HepG2 (cell line): ENCODE results near the gene GMNN. TPM values are rescaled to one million over a fixed set of nuclear protein-coding genes. Genes with fewer than 3 reads are reported as not detected.

Experiments used
- ATAC-seq: fragments of 200-7000 bp; cut with Tn5 transposase; 3 replicates; pipeline ENCODE4 v1.9.1; 2020; ENCODE audit warnings: mild to moderate bottlenecking, moderate library complexity
- BruUV-seq: library from RNA; stranded (reverse); fragments of 400-500 nt; replicated peaks from 2 replicates; lab custom pipeline; 2021; lab: Mats Ljungman, UMichigan
- CTCF ChIA-PET: fragments of 300-600 bp; formaldehyde crosslinking; extraction: SDS; loops from one replicate; lab custom pipeline; 2021; ENCODE audit warnings: low total read pairs, inconsistent platforms, low intra/inter-chr PET ratio; lab: Yijun Ruan, JAX
- POLR2A ChIA-PET: fragments of 350-600 bp; sonication (Branson Sonifier 250); formaldehyde crosslinking; loops from one replicate; lab custom pipeline; 2020; ENCODE audit warnings: antibody characterized with exemption, inconsistent platforms; lab: Yijun Ruan, JAX
- DNase-seq: peaks from one replicate; pipeline ENCODE4 v3.0.0-alpha.2; 2015; ENCODE audit warnings: low spot score
- FAIRE-seq: peaks from 3 replicates; lab custom pipeline; 2011; peaks lifted over from hg19 to GRCh38; lab: Jason Lieb, UNC
- H2AFZ ChIP-seq: one replicate; pipeline ENCODE4 v1.6.1; 2011; ENCODE audit warnings: low read length, inconsistent platforms
- H3K27ac ChIP-seq: fragments of 300-600 bp; 3 replicates; pipeline ENCODE4 v1.8.0; 2011; ENCODE audit warnings: mixed run types, mild to moderate bottlenecking, mixed read lengths, low read length, inconsistent platforms; ENCODE audit not compliant: insufficient read depth; ENCODE audit errors: extremely low read length
- H3K27me3 ChIP-seq, 2 experiments: fragments of 200-600 bp in 1 of 2; 2 replicates in 1 of 2; 3 replicates in 1 of 2; pipeline versions ENCODE4 v1.6.0 to v1.8.0; 2011; ENCODE audit warnings: low read length in 2 of 2, mild to moderate bottlenecking in 2 of 2, moderate library complexity in 2 of 2, inconsistent platforms in 1 of 2; ENCODE audit not compliant: insufficient read depth in 2 of 2, control insufficient read depth in 1 of 2
- H3K36me3 ChIP-seq, 2 experiments: fragments of 200-600 bp in 1 of 2; replicated peaks in 1 of 2; 2 replicates in 1 of 2; 3 replicates in 1 of 2; pipeline versions ENCODE4 v1.5.1 to v1.8.0; 2011; ENCODE audit warnings: low read length in 2 of 2, inconsistent platforms in 1 of 2; ENCODE audit not compliant: insufficient read depth in 2 of 2, control insufficient read depth in 1 of 2
- H3K4me1 ChIP-seq: 2 replicates; pipeline ENCODE4 v1.5.1; 2012; ENCODE audit warnings: low read length, inconsistent platforms; ENCODE audit not compliant: insufficient read depth
- H3K4me2 ChIP-seq: 2 replicates; pipeline ENCODE4 v1.6.0; 2011; ENCODE audit warnings: low read depth, low read length, inconsistent platforms
- H3K4me3 ChIP-seq, 3 experiments: fragments of 200-600 bp in 1 of 3; sonication (generic), shearing (Covaris generic) in 1 of 3; replicated peaks in 1 of 3; 2 replicates each; pipeline ENCODE4 v1.5.1; 2011 to 2016; ENCODE audit warnings: low read length in 3 of 3, inconsistent platforms in 2 of 3, low read depth in 2 of 3, mild to moderate bottlenecking in 2 of 3, control low read depth in 1 of 3, mixed read lengths in 1 of 3; ENCODE audit not compliant: insufficient read depth in 1 of 3
- H3K79me2 ChIP-seq: one replicate; pipeline ENCODE4 v1.6.1; 2011; ENCODE audit warnings: low read length, inconsistent platforms; ENCODE audit not compliant: insufficient read depth
- H3K9ac ChIP-seq: 2 replicates; pipeline ENCODE4 v1.6.0; 2011; ENCODE audit warnings: mild to moderate bottlenecking, low read depth, low read length, inconsistent platforms; ENCODE audit not compliant: insufficient read depth
- H3K9me3 ChIP-seq: 2 replicates; pipeline ENCODE4 v1.5.1; 2012; ENCODE audit warnings: mild to moderate bottlenecking, low read length
- H4K20me1 ChIP-seq: 2 replicates; pipeline ENCODE4 v1.6.0; 2011; ENCODE audit warnings: inconsistent platforms, mild to moderate bottlenecking, low read length, moderate library complexity; ENCODE audit not compliant: insufficient read depth
- AGO2 ChIP-seq: fragments of 200-400 bp; formaldehyde crosslinking; optimal IDR thresholded peaks from 2 replicates; pipeline ENCODE3; 2017; ENCODE audit warnings: mild to moderate bottlenecking, low read depth, low read length, moderate library complexity
- CREM ChIP-seq, 2 experiments: sonication (generic) in 1 of 2; formaldehyde crosslinking in 1 of 2; IDR thresholded peaks; 2 replicates each; pipeline versions ENCODE4 v1.4.0 to v1.6.1; 2016 to 2020; ENCODE audit warnings: antibody characterized with exemption in 1 of 2, mild to moderate bottlenecking in 1 of 2, missing genetic modification reagents in 1 of 2
- DNMT3B ChIP-seq: conservative IDR thresholded peaks from 2 replicates; pipeline ENCODE4 v1.6.1; 2016; ENCODE audit warnings: missing biosample characterization, control low read depth
- FOXA3 ChIP-seq: IDR thresholded peaks from 2 replicates; pipeline ENCODE4 v1.6.1; 2016; ENCODE audit warnings: missing genetic modification reagents, missing compliant biosample characterization
- GABPA ChIP-seq, 2 experiments: IDR thresholded peaks; 2 replicates each; pipeline ENCODE4 v1.6.1; 2011 to 2016; ENCODE audit warnings: low read depth in 2 of 2, low read length in 1 of 2, missing biosample characterization in 1 of 2, missing genetic modification characterization in 1 of 2
- IRX3 ChIP-seq: sonication (generic); formaldehyde crosslinking; IDR thresholded peaks from 2 replicates; pipeline ENCODE4 v1.8.1; 2023; ENCODE audit warnings: mild to moderate bottlenecking, low read depth, missing genetic modification reagents, borderline replicate concordance
- MTF2 ChIP-seq: sonication (generic); formaldehyde crosslinking; IDR thresholded peaks from 2 replicates; pipeline ENCODE4 v1.5.0; 2020; ENCODE audit warnings: missing genetic modification reagents, borderline replicate concordance
- PHF21A ChIP-seq: sonication (generic); formaldehyde crosslinking; IDR thresholded peaks from 2 replicates; pipeline ENCODE4 v1.5.0; 2020; ENCODE audit warnings: mild to moderate bottlenecking, missing genetic modification reagents
- ZFP90 ChIP-seq: sonication (generic); formaldehyde crosslinking; IDR thresholded peaks from 2 replicates; pipeline ENCODE4 v1.8.0; 2022; ENCODE audit warnings: missing genetic modification reagents, mild to moderate bottlenecking, inconsistent platforms, borderline replicate concordance
- ZNF12 ChIP-seq: sonication (generic); formaldehyde crosslinking; IDR thresholded peaks from 2 replicates; pipeline ENCODE4 v1.5.0; 2020; ENCODE audit warnings: missing genetic modification reagents
- WGBS: methylation state at CpG from one replicate; pipeline ENCODE4 v1.1.6; 2017; ENCODE audit warnings: low lambda C conversion rate; 5-methylcytosine and 5-hydroxymethylcytosine counted together
- in situ Hi-C: cut with HindIII; loops from 2 replicates; pipeline ENCODE4 v1.10.0; 2017; ENCODE audit warnings: low pct_unique_long_range_greater_than_20kb; ENCODE audit not compliant: extremely low pct_ligation_motif_present
- intact Hi-C: fragments of 100-400 bp; cut with micrococcal nuclease; formaldehyde crosslinking; loops from one replicate; pipeline ENCODE4 v1.10.0; 2022; ENCODE audit not compliant: unreplicated experiment
- polyA plus RNA-seq, 8 experiments: library from polyadenylated mRNA; depleted of rRNA in 3 of 8; stranded (reverse) in 7 of 8; unstranded in 1 of 8; fragments of >200 nt; fragmentation: Illumina TruSeq in 4 of 8; extraction: Trizol in 4 of 8; gene quantifications; 2 replicates each; pipeline versions ENCODE4 v1.2.1 to v1.2.3, GENCODE V29; 2011 to 2016; ENCODE audit warnings: low read depth in 4 of 8, missing spikeins in 1 of 8, mixed read lengths in 1 of 8; ENCODE audit not compliant: insufficient read depth in 1 of 8
- total RNA-seq, 5 experiments: library from RNA; depleted of rRNA; stranded (reverse); fragments of >200 nt; fragmentation: Illumina TruSeq; extraction: Trizol; gene quantifications; 2 replicates each; pipeline ENCODE4 v1.2.3, GENCODE V29; 2016; ENCODE audit warnings: low read depth in 1 of 5
- TF ChIP-seq, protein P1 (sequence below): sonication (generic); formaldehyde crosslinking; IDR thresholded peaks from 2 replicates; pipeline ENCODE4 v1.4.0; 2020; ENCODE audit warnings: mild to moderate bottlenecking, missing genetic modification reagents
- TF ChIP-seq, protein P2 (sequence below): sonication (generic); formaldehyde crosslinking; IDR thresholded peaks from 2 replicates; pipeline ENCODE4 v1.5.1; 2020; ENCODE audit warnings: mild to moderate bottlenecking, moderate library complexity, missing genetic modification reagents

GMNN gene
- total and polyA plus RNA-seq, 2 of the 13 experiments (the other 11 are each of a cell fraction or from before 2014, with no cell fraction given): 61.8 to 154 TPM

DNA sequence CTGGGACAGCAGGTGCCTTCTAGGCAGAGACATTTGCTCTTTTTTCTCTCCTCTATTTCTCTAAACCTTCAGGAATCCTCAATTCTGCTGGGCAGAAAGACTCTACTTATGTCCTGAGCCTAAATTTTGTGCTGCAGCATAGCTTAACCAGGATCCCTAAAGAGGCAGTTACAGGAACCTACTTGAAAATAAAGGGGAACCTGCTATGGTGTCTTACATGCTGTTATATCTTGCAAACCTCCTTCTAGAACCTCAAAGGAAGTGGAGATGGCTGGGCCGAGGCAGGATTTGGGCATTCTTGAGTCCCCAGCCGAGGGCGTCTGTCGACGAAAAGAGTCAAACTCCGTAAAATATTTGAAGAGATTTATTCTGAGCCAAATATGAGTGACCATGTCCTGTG is 17.1 kb upstream of the GMNN start:
- ChIA-PET POLR2A (no interaction called here), CTCF (no interaction called here)
- no peak overlapping the region for H3K4me3 ChIP-seq
- no peaks in the 10 kb centered on the region for H3K9me3 ChIP-seq
- FAIRE-seq (no peak), ATAC-seq (no peak), DNase-seq (no peak)
- no peak overlapping the region for H3K4me2 ChIP-seq
- BruUV-seq: no TSS peak
- no peak overlapping the region for H3K9ac ChIP-seq
- intact Hi-C loops (no loop called here), in situ Hi-C loops (no loop called here)
- H3K27me3 ChIP-seq: no peaks in the 10 kb centered on the region
- no peak overlapping the region for H3K27ac ChIP-seq
- WGBS: 87% methylated on average over 6 of the region's 6 CpGs
- no peaks in the 10 kb centered on the region for H3K36me3 ChIP-seq
- TF ChIP-seq, protein P1, sequence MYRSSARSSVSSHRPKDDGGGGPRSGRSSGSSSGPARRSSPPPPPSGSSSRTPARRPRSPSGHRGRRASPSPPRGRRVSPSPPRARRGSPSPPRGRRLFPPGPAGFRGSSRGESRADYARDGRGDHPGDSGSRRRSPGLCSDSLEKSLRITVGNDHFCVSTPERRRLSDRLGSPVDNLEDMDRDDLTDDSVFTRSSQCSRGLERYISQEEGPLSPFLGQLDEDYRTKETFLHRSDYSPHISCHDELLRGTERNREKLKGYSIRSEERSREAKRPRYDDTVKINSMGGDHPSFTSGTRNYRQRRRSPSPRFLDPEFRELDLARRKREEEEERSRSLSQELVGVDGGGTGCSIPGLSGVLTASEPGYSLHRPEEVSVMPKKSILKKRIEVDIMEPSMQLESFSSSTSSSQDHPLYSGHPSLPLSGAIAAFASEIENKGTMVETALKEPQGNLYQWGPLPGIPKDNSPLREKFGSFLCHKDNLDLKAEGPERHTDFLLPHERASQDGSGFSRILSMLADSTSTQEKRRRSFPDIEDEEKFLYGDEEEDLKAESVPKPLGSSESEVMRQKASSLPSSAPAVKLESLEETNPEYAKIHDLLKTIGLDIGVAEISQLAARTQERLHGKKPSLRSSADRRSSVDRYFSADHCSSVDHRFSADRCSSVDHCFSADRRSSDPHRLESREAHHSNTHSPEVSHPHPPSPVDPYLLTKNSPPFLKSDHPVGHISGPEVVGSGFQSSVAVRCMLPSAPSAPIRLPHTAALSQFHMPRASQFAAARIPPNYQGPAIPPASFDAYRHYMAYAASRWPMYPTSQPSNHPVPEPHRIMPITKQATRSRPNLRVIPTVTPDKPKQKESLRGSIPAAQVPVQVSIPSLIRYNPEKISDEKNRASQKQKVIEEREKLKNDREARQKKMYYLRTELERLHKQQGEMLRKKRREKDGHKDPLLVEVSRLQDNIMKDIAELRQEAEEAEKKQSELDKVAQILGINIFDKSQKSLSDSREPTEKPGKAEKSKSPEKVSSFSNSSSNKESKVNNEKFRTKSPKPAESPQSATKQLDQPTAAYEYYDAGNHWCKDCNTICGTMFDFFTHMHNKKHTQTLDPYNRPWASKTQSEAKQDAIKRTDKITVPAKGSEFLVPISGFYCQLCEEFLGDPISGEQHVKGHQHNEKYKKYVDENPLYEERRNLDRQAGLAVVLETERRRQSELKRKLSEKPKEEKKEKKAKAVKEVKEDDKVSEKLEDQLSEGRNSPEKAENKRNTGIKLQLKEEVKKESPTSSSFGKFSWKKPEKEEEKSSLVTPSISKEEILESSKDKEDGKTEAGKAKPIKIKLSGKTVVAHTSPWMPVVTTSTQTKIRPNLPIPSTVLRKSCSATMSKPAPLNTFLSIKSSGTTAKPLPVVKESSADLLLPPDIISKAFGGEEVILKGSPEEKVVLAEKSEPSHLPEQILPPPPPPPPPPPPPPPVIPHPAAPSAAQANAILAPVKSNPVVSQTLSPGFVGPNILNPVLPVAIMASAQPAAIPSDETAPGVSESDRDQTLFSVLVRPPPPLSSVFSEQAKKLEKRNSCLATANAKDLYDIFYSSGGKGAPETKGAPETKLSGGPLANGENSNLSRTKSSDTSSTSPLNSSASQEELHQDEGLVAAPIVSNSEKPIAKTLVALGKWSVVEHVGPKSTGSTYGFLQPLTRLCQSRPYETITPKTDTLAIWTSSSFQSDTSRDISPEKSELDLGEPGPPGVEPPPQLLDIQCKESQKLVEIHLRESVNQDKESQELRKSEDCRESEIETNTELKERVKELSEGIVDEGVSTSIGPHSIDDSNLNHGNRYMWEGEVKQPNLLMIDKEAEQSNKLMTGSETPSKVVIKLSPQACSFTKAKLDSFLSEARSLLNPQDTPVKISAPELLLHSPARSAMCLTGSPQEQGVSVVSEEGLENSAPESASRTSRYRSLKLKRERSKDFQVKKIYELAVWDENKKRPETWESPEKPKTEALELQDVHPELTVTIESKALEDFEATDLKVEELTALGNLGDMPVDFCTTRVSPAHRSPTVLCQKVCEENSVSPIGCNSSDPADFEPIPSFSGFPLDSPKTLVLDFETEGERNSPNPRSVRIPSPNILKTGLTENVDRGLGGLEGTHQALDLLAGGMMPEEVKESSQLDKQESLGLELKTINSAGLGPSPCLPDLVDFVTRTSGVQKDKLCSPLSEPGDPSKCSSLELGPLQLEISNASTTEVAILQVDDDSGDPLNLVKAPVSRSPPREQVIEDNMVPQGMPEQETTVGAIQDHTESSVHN (CRISPR knock-in tag): no peak
- TF ChIP-seq AGO2: no peak
- TF ChIP-seq DNMT3B (CRISPR knock-in tag): no peak
- TF ChIP-seq GABPA (IDR thresholded peaks at IDR 0.05; ENCODE audit: low read depth, low read length): no peak
- no peak for TF ChIP-seq GABPA (CRISPR knock-in tag; IDR thresholded peaks at IDR 0.05; ENCODE audit: low read depth)
- no peak for TF ChIP-seq IRX3 (CRISPR knock-in tag)
- TF ChIP-seq, protein P2, sequence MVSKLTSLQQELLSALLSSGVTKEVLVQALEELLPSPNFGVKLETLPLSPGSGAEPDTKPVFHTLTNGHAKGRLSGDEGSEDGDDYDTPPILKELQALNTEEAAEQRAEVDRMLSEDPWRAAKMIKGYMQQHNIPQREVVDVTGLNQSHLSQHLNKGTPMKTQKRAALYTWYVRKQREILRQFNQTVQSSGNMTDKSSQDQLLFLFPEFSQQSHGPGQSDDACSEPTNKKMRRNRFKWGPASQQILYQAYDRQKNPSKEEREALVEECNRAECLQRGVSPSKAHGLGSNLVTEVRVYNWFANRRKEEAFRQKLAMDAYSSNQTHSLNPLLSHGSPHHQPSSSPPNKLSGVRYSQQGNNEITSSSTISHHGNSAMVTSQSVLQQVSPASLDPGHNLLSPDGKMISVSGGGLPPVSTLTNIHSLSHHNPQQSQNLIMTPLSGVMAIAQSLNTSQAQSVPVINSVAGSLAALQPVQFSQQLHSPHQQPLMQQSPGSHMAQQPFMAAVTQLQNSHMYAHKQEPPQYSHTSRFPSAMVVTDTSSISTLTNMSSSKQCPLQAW (CRISPR knock-in tag): no peak
- TF ChIP-seq ZFP90 (CRISPR knock-in tag): no peak
- no peak for TF ChIP-seq CREM (IDR thresholded peaks at IDR 0.05)
- no peak for TF ChIP-seq CREM (CRISPR knock-in tag; IDR thresholded peaks at IDR 0.05)
- TF ChIP-seq FOXA3 (CRISPR knock-in tag): no peak
- TF ChIP-seq ZNF12 (CRISPR knock-in tag): no peak
- TF ChIP-seq MTF2 (CRISPR knock-in tag): no peak
- no peak for TF ChIP-seq PHF21A (CRISPR knock-in tag)
- peaks cover 21% of the 10 kb centered on the region for H3K4me1 ChIP-seq
- H4K20me1 ChIP-seq: no peaks in the 10 kb centered on the region
- H3K79me2 ChIP-seq: no peaks in the 10 kb centered on the region
- no peak overlapping the region for H2AFZ ChIP-seq
